GM18508 (cell line): Measurements from ENCODE around the gene ADCY10.
"Not testable (repeated sequence)": the region's sequence is repeated elsewhere in the genome, so short reads cannot be mapped to it uniquely, and the experiment has no call there.

Experiments
- ATAC-seq: cut with Tn5 transposase; IDR thresholded peaks from one replicate; pipeline ENCODE4 v1.9.1; 2021; ENCODE audit warnings: moderate number of reproducible peaks; ENCODE audit not compliant: insufficient read depth, unreplicated experiment

ADCY10 gene

GRCh38 chr1:167913895-167914496 is at the start of gene ADCY10:
ADCY10 (minus strand) TSS chr1:167914134; CDS start chr1:167905140, 8,994 bp downstream.
- no peak for ATAC-seq

- no peak for ATAC-seq
Measured at GRCh38 chr1:167957710-167958109, 43.8 kb upstream of the ADCY10 start.

DNA sequence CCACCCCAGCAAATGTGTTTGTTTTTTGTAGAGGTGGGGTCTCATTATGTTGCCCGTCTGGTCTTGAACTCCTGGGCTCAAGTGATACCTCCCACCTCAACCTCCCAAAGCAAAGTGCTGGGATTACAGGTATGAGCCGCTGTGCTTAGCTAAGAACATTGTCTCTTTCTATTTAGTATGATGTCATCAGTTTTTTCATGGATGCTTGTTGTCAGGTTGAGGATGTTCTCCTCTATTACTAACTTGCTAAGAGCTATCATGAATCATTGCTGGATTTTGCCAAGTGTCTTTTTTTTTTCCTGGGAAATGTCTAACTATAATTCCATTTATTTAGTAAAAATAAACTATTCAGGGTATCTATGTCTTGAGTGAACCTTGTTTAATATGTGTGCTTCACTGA is 42.0 kb upstream of the ADCY10 start:
- no peak for ATAC-seq

DNA sequence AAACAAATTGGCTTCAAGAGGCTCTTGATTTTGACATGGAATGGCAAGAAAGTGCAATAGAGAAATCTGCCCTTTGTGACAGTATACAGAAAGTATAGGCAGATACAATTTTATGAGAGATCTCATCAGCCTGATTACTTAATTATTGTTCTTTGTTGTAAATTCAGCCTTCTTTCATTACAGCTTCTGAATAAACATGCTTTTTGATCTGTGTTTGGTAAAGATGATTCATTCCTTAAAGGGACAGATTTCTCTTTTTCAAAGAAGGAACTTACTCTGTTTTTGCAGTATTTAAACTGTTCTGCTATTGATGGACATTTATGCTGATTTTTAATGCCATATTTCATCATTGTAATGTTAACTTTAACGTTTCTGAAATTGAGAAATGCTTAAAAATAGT is 36.6 kb upstream of the ADCY10 start:
- ATAC-seq, result no peak

DNA sequence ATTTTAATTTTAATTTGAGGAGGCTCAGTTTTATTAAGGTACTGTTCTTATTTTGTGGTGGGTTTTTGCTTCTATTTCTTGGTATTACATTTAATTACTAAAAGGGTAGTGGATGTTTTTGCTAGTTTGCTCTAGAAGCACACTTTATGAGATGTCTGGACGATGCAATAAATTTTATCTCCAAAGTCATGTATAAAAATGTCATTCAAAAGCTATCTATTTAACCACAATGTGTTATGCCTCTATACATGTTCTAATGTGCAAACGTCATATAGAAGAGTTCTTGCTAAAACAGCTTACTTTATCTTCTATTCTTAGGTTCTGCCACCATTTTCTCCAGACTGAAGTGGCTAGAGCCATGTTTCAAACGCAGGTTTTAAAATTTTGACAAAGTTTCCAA is 35.9 kb upstream of the ADCY10 start:
- no peak for ATAC-seq

- ATAC-seq, result no peak
Measured at GRCh38 chr1:167947733-167948132, 33.8 kb upstream of the ADCY10 start.

- ATAC-seq, result no peak
Measured at GRCh38 chr1:167943541-167943940, 29.6 kb upstream of the ADCY10 start.

GRCh38 chr1:167940264-167940663 is 26.3 kb upstream of the ADCY10 start:
- ATAC-seq, result no peak

DNA sequence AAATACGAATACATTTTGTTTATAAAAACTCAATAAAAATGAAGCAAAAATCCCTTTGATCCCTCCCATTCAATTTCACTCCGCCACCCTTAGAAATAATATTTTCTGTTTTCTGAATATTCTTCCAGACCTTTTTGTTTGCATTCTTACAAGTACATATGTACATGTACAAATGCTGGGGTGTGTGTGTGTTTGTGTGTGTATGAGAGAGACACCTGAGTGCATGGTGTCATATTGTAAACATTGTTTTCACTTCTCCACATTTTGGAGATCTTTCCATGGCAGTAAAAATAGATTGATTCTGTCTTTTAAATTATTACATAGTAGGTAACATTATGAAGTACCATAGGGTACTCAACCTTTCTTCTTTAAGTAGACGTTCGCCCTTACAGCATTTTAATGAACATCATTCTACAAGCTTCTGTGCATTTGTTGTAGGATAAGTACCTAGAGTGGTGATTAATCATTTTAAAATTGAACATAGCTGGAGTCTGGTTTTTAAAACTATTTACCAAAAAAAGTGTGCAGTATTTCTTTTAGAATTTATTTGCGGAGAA is 24.2 kb upstream of the ADCY10 start:
- ATAC-seq, result no peak

DNA sequence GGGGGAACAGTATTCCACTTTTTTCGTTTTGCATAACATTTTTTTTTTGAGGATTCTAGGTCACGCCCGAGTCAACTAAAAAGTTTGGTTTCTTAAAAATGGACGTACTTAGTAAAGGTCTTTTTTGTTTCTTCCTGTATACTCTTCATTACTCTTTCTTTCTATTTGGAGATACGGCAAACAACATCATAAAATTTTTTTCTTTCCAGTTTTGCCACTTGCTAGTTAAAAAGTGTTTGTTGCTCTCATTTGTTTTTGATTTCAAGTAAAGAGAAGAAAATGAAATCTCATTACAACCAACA is 23.7 kb upstream of the ADCY10 start:
- no peak for ATAC-seq

GRCh38 chr1:167936930-167937708 is 23.2 kb upstream of the ADCY10 start, which contains the start of gene MPC2:
MPC2 (minus strand) TSS chr1:167937072; CDS start chr1:167935841, 1,231 bp downstream.
- no peak for ATAC-seq

DNA sequence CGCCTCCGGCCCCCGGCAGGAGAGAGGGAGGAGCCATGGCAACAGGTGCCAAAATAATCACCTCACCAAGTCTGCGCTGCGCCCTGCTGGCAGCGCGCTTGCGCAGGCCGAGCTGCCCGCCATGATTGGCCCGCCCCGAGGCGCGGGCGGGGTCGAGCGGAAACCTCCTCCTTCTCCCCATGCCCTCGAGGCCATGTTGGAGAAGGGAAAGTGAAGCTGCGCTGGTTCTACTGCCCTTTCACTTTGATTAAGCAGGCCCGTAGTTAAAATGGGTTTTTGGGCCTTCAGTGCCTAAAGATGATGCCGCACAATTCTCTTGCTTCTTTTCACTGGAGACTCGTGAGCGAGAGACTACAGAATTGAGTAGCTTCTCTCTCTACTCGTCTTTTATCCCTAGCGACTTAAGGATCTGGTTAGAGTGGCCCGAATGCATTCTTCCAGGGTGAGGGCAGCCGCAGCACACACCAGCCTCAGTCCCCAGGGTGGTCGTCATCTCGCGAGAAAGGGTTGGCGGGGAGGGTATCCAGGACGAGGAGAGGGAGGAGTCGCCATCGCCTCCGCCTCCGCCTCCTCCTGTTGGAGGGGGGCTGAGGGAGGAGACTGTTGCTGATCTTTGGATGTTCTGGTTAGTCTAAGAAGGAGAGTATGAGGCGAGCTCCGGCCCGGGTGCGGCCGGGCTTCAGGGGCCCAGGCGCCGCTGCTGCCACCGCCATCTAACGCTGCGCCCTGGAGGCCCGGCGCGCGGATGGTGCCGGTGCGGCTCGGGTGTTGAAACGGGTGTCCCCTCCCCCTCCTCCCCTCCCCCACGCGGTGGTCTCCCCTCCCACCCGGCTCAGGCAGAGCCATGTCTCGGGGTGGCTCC is 22.4 kb upstream of the ADCY10 start, which contains the start of gene DCAF6:
Gene DCAF6, plus strand, starts transcription at position 616 of the 862 bp plus-strand sequence. Its CDS starts 229 bp downstream, at position 845.
- peak; percentile 56 for ATAC-seq

- ATAC-seq, result peak; percentile 3
Measured at GRCh38 chr1:167935216-167936067, 21.5 kb upstream of the ADCY10 start.

DNA sequence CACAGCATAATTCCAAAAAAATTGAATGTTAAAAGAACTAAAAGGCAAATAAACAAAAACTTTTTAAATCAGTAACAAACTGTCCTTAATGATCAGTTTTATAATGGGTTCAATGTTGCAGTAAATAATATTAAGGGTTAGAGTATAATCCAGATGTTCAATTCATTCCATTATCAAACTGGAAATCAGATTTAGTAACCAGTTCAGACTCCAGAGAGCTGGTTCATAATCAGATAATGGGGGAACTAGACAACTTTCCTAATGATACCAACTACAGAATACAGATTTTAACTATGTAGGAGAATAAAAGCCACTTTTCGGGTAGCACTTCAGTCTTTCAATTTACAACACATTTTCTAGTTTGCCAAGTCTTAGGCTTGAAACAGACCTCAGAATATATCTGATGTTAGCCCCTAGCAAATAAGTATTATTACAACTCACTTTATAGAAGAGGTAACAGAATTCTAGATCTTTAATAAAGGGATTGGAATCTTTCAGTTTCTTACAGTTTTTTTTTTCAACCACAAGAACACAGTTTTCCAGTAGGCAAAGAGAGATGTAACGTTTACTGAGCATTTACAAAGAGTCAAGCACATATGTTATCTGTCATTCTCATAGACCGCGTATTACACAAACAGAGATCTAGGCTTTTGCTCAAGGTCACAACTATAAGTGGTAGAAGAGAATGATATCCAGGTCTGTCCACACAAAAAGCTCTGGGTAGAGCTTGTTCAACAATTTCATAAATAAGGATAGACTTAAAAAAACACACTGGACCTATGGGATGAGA is 20.7 kb upstream of the ADCY10 start:
- no peak for ATAC-seq

DNA sequence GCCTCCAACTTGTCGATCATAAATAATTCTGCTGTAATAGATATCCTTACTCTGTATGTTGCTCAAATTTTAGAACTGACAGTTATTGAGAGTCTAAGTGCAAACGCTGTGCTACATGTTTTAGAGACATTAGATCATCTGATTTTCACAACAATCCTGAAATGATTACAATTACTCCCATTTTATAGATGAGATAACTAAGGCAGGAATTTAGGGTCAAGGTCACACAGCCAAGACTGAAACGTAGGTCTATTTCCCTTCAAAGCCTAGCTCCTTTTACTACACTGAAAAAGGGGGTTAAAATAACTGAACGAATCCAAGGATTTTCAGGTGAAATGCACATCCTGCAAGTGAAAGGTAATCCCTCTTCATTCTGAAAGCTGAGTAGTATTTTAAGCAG is 19.9 kb upstream of the ADCY10 start:
- ATAC-seq, result no peak

DNA sequence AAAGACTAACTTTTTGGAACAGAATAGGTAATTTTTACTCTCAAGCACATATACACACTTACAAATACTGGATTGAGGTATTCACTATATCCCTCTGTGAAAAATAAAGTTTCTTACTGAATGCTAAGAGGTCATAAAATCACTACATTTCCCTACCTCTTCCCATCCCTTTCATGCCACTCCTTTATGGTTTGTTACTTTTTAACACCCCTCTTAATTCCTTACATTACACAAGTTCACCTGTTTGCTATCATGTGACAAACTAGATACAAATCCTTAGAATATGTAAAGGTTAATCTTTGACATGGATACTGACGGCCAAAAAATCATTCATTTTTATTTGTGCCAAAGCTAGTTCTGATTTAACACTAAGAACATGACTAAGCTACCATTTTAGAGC is 15.8 kb upstream of the ADCY10 start:
- ATAC-seq, result no peak

- not testable (repeated sequence) for ATAC-seq
Measured at GRCh38 chr1:167928919-167929318, 15.0 kb upstream of the ADCY10 start.

DNA sequence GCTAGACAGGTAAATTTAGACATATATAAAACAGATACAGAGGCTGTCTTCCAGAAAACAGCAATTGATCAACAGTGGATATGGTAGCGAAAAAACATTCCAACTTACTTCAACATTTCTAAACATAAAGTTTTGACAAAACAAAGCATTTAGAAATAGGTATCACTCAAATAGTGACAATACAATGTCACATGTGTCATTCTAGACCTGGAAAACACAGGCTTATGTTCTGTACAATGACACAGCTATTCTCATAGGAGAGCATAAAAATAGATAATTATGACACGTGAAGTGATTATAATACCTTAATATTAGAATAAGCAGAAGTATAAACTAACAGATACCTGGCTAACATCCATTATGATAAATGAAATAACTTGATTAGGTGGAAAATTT is 14.5 kb upstream of the ADCY10 start:
- ATAC-seq, result no peak
